Ovary (tissue), 9 donors: ENCODE results near the gene CDH23. TPM values are rescaled to one million over a fixed set of nuclear protein-coding genes. Genes with fewer than 3 reads are reported as not detected.

Experiments used
- DNase-seq, 5 donors: peaks; one replicate each; pipeline ENCODE4 v3.0.0-alpha.2; 2019 to 2020
- H3K27ac ChIP-seq, 2 donors: fragments of 200-600 bp; one replicate each; pipeline versions ENCODE4 v1.5.1 to v1.8.0; 2019 to 2022
- H3K27me3 ChIP-seq: fragments of 200-600 bp; one replicate; pipeline ENCODE4 v1.8.0; 2022
- H3K36me3 ChIP-seq: fragments of 200-600 bp; sonication (generic); one replicate; pipeline ENCODE4 v1.5.1; 2019
- H3K4me1 ChIP-seq: one replicate; pipeline ENCODE4 v1.8.1; 2013; ENCODE audit warnings: mild to moderate bottlenecking, moderate library complexity; ENCODE audit not compliant: insufficient read depth
- H3K4me3 ChIP-seq: fragments of 200-600 bp; sonication (generic); one replicate; pipeline ENCODE4 v1.5.1; 2017
- H3K9me3 ChIP-seq, 2 donors: fragments of 200-600 bp in 1 of 2; sonication (generic) in 1 of 2; one replicate each; pipeline versions ENCODE4 v1.5.1 to v1.8.1; 2013 to 2019; ENCODE audit warnings: mild to moderate bottlenecking in 1 of 2, moderate library complexity in 1 of 2
- CTCF ChIP-seq, 3 donors: fragments of 450-650 bp in 2 of 3; fragments of 200-600 bp in 1 of 3; IDR thresholded peaks; one replicate each; pipeline versions ENCODE4 v1.5.1 to v1.8.0; 2016 to 2022; ENCODE audit warnings: antibody characterized with exemption in 3 of 3, mild to moderate bottlenecking in 1 of 3
- EP300 ChIP-seq: sonication (generic); formaldehyde crosslinking; IDR thresholded peaks from one replicate; pipeline ENCODE4 v1.6.1; 2017; ENCODE audit warnings: antibody characterized with exemption
- POLR2A ChIP-seq: fragments of 450-650 bp; IDR thresholded peaks from one replicate; pipeline ENCODE4 v1.6.1; 2017; ENCODE audit warnings: antibody characterized with exemption, mild to moderate bottlenecking, moderate library complexity
- WGBS, 3 donors: extraction: QIAGEN DNeasy Blood & Tissue Kit in 1 of 3; methylation state at CpG; one replicate each; pipeline versions ENCODE4 v1.1.5 to v1.1.7; 2013 to 2017; 5-methylcytosine and 5-hydroxymethylcytosine counted together
- intact Hi-C, 4 donors: fragments of 100-400 bp; cut with DNase I; formaldehyde crosslinking; loops; one replicate each; pipeline versions ENCODE4 v1.11.0 to v1.15.1; 2022 to 2023
- polyA plus RNA-seq, 2 donors: library from polyadenylated mRNA; stranded (reverse); fragments of 200-250 nt in 1 of 2; fragments of 350-450 nt in 1 of 2; fragmentation: Illumina TruSeq in 1 of 2; extraction: RNeasy Lipid Tissue Mini Kit (QIAGEN cat#74804) in 1 of 2; gene quantifications; one replicate each; pipeline ENCODE4 v1.2.3, GENCODE V29; 2013 to 2014
- total RNA-seq, 7 donors: library from RNA; depleted of rRNA in 2 of 7; stranded (reverse); fragments of >200 nt in 2 of 7; fragmentation: NEBNext Ultra II Directional in 3 of 7; extraction: Animal tissue kit (Norgen Biotek cat#: 25700) in 3 of 7; gene quantifications; one replicate each; pipeline versions ENCODE4 v1.1.0 to v1.2.4, GENCODE V29; 2016 to 2023
- donor health status: DM: no; HTN: no; CAD: no; lungs with moderate emphysema.
- donor health status: DM: no; HTN: no; CAD: no.
- donor health status: Bipolar disorder and iron deficiency.
- donor health status: DM: yes; HTN: yes; CAD: no.
- donor health status: DM: no; HTN: no; CAD: no.
- donor health status: DM: yes; HTN: yes; CAD: no.

The CDH23 gene
- total and polyA plus RNA-seq, 9 donors: 7.5 to 108 (median 39.1) TPM

DNA sequence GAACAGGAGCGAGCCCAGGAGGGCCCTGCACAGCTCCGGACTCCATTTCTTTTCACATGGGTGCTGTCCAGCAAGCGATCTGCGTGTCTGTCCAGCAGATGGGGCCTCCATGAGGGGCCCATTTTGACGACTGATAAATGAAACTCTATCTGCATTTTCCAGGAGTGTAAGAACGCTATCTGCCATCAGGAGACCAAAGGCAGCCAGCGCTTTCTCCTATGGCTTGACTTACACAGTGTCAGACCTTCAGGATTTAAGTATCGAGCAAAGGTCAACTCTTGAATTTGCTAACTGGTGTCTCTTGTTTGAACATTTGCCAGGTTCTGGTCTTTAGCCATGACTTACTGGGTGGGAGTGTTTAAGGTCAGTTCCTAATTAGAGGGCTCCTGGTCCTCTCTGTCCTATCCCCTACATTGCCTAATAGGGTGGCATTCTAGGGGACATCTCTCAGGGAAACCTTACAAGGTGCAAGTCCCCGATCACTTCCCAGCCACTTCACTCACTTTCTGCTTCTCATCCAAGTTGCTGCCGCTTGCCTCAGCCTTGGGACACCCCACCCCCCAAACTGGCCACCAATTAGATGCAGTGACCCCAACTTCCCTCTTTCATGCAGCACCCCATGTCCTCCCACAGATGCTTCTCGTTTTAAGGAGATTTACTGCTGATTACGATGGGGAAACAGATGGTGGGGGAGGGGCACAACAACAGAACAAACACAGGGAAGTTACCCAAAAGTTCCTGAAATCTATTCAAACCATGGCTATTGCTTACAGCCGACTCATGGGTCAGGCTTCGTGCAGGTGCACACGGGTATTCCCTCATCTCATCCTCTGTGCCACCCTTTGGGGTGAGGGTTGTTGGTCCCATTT is 356.6 kb downstream of the CDH23 start:
- H3K27me3 ChIP-seq: no peaks in the 10 kb centered on the region
- H3K4me3 ChIP-seq: no peak overlapping the region
- peaks cover 9% of the 10 kb centered on the region for H3K4me1 ChIP-seq
- 80 to 82% (median 80%) methylated on average over 15 of the region's 15 CpGs for WGBS, 3 donors
- no peak for TF ChIP-seq CTCF (IDR thresholded peaks at IDR 0.05)
- peak in 1 of 5 donors; percentile 21 for DNase-seq
- H3K36me3 ChIP-seq: no peaks in the 10 kb centered on the region
- H3K27ac ChIP-seq: no peak overlapping the region
- intact Hi-C loops: no loop called here
- H3K9me3 ChIP-seq: no peaks in the 10 kb centered on the region

DNA sequence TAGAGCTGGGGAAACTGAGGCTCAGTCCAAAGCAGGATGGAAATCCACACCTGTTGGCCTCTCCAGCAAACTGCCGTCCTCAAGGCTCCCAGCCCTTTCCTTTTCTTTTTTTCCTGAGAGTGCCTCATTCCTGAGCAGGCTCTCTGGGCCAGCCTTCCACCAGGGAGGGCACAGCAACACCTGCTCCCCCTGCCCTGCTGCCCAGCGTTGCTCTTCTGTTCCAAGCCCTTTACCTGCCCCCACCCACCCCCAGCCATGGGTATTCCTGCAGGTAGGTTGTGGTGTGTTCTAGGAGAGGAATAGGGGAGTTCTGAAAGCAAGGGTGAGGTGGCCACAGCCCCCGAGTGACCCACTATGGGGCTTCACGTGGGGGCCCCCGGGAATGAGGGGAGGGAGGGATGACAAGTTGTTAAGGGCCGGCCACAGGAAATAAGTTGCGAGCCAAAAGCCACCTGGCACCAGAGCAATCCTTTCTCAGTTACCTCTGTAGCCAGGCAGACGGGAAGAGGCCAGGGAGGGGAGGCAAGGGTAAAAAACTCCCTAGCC is 357.3 kb downstream of the CDH23 start:
- peak in 1 of 5 donors; percentile 24 for DNase-seq
- intact Hi-C loops: no loop called here
- 56 to 67% (median 66%) methylated on average over 8 of the region's 8 CpGs for whole genome bisulfite sequencing, 3 donors
- no peak overlapping the region for H3K4me3 ChIP-seq
- H3K27ac ChIP-seq: no peak overlapping the region
- H3K27me3 ChIP-seq: no peaks in the 10 kb centered on the region
- H3K36me3 ChIP-seq: no peaks in the 10 kb centered on the region
- TF ChIP-seq EP300 (no peak), POLR2A (no peak), CTCF (IDR thresholded peaks at IDR 0.05) (no peak)
- no peaks in the 10 kb centered on the region for H3K9me3 ChIP-seq
- peaks cover 2% of the 10 kb centered on the region for H3K4me1 ChIP-seq

DNA sequence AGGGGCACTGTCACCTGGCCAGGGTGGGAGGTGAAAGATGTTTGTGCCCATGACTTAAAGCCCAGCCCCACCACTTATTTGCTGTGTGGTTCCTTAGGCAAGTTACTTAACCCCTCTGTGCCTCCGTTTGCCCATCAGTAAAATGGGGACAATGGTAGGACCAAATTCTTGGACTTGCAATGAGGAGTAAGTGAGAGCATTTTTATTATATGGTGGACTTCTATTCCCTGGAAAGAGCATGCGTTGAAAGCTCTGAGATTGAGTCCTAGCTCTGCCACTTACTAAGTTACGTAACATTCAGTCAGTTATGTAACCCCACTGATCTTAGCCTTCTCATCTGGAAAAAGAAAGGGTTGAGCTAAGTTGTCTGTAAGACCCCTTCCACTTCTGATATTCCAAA is 357.8 kb downstream of the CDH23 start:
- H3K9me3 ChIP-seq: no peaks in the 10 kb centered on the region
- no peaks in the 10 kb centered on the region for H3K36me3 ChIP-seq
- TF ChIP-seq EP300: no peak
- TF ChIP-seq POLR2A: no peak
- TF ChIP-seq CTCF (IDR thresholded peaks at IDR 0.05): no peak
- 93 to 97% (median 96%) methylated on average over 3 of the region's 3 CpGs for WGBS, 3 donors
- H3K27me3 ChIP-seq: no peaks in the 10 kb centered on the region
- no peak overlapping the region for H3K4me3 ChIP-seq
- no peaks in the 10 kb centered on the region for H3K4me1 ChIP-seq
- no peak overlapping the region for H3K27ac ChIP-seq
- no peak for DNase-seq
- intact Hi-C loops: no loop called here

- Histone ChIP-seq H3K4me3 (no peak overlapping the region), H3K27ac (no peak overlapping the region)
- DNase-seq: peak in 2 of 5 donors; percentile 14 to 18
Measured at GRCh38 chr10:71755179-71755879, 358.6 kb downstream of the CDH23 start.

More at GRCh38 chr10:71755179-71755879, 358.6 kb downstream of the CDH23 start:
- Histone ChIP-seq H3K9me3 (no peaks in the 10 kb centered on the region), H3K4me1 (no peaks in the 10 kb centered on the region), H3K36me3 (no peaks in the 10 kb centered on the region), H3K27me3 (no peaks in the 10 kb centered on the region)
- intact Hi-C loops: no loop called here
- 86 to 93% (median 90%) methylated on average over 16 of the region's 16 CpGs for WGBS, 3 donors
- TF ChIP-seq CTCF (IDR thresholded peaks at IDR 0.05) (no peak), EP300 (no peak), POLR2A (no peak)
